ENCODE data around the gene XPO1. TPM values are rescaled to one million over a fixed set of nuclear protein-coding genes. Genes with fewer than 3 reads are reported as not detected.
A peak's percentile ranks its signal among the peaks of the same experiment; 100 is the strongest.

Gene XPO1
- total and polyA plus RNA-seq, 2 of the 4 experiments (the other 2 are of a cell fraction), result 78.5 to 104 TPM

GRCh38 chr2:61433606-61434005, 104.5 kb downstream of the XPO1 start:
- Histone ChIP-seq H3K36me3 (ENCODE audit: control insufficient read depth, insufficient read depth, low read length) (no peaks in the 10 kb centered on the region), H3K9me1 (ENCODE audit: insufficient read depth, low read length) (peaks cover 23% of the 10 kb centered on the region), H2BK20ac (ENCODE audit: low read depth, low read length) (no peak overlapping the region), H3K4me2 (ENCODE audit: low read depth, low read length) (no peak overlapping the region), H3K27me3 (ENCODE audit: control insufficient read depth, insufficient read depth, low read length) (no peaks in the 10 kb centered on the region), H4K91ac (ENCODE audit: insufficient read depth, low read depth, low read length) (no peak overlapping the region), H4K20me1 (ENCODE audit: insufficient read depth, low read length) (peaks cover 94% of the 10 kb centered on the region), H4K8ac (ENCODE audit: low read depth in 2 of 2, low read length in 2 of 2) (no peak overlapping the region), H2AK9ac (replicated peaks; ENCODE audit: low read depth, low read length, poor library complexity) (peak overlapping the region; percentile 78), H2AK5ac (ENCODE audit: low read depth, low read length) (no peak overlapping the region), H2BK15ac (ENCODE audit: low read depth, low read length) (no peak overlapping the region), H2BK120ac (ENCODE audit: low read depth, low read length) (no peak overlapping the region), H3K56ac (ENCODE audit: extremely low read depth, insufficient read depth, low read length) (no peak overlapping the region), H3K14ac (replicated peaks; ENCODE audit: low read depth, low read length) (no peak overlapping the region), H3K9me3 (ENCODE audit: control insufficient read depth, insufficient read depth, low read length) (no peaks in the 10 kb centered on the region), H3K9ac (ENCODE audit: low read depth, low read length) (no peak overlapping the region), H3K4me3 (ENCODE audit: insufficient read depth, low read depth, low read length) (no peak overlapping the region), H3K4ac (ENCODE audit: low read depth, low read length) (no peak overlapping the region), H4K5ac (ENCODE audit: low read depth, low read length) (no peak overlapping the region), H3K23ac (ENCODE audit: low read depth, low read length) (no peak overlapping the region; the same call in 1 of the 2 replicates), H3K18ac (ENCODE audit: low read depth, low read length) (no peak overlapping the region), H3K79me1 (ENCODE audit: low read depth in 1 of 2, low read length in 2 of 2) (peaks cover 4 to 73% of the 10 kb centered on the region in 2 experiments), H2AFZ (replicated peaks; ENCODE audit: low read length, poor library complexity) (no peak overlapping the region), H3K27ac (ENCODE audit: insufficient read depth, low read length) (no peak overlapping the region), H2BK5ac (ENCODE audit: low read depth, low read length, poor library complexity, severe bottlenecking) (no peak overlapping the region), H3K4me1 (ENCODE audit: control insufficient read depth, insufficient read depth, low read length) (peaks cover 2% of the 10 kb centered on the region; the same call in 1 of the 2 replicates)
- dilution Hi-C loops (cut with HindIII; ENCODE audit: low sequenced_read_pairs, unreplicated experiment) (no loop called here), in situ Hi-C loops (cut with MboI; ENCODE audit: low sequenced_read_pairs) (no loop called here), intact Hi-C loops (cut with micrococcal nuclease) (loop anchor here (1.0 to 5.0 kb wide), 2 partner anchors 8 to 34 kb away; no protein-coding TSS in a partner anchor)
- ChIA-PET CTCF (interaction anchor here (0.6 kb wide), 1 partner anchor 34 kb away, joined by 3 read pairs; no protein-coding TSS in a partner anchor), POLR2A (ENCODE audit: unreplicated experiment) (no interaction called here)
- ATAC-seq (ENCODE audit: low read depth) (0 out of 2 replicates have a peak, but pooled peaks have one; percentile 30), DNase-seq (no peak)
- WGBS, 2 experiments (ENCODE audit: extremely low coverage in 2 of 2, insufficient read length in 1 of 2), result no CpG with 5 or more reads among the region's 1 CpG
- TF ChIP-seq RAD21 (IDR thresholded peaks at IDR 0.05; ENCODE audit: low read length) (no peak), RFX5 (IDR thresholded peaks at IDR 0.05; ENCODE audit: low read depth, low read length) (no peak)
- BruUV-seq (replicated peaks), result no TSS peak
